Vagina (tissue), 2 donors: ENCODE data around the gene IKBKE.

Experiments used
- CTCF ChIP-seq, 3 experiments: fragments of 450-650 bp in 2 of 3; fragments of 200-600 bp in 1 of 3; sonication (generic) in 1 of 3; IDR thresholded peaks; one replicate each; pipeline ENCODE4 v1.5.1; 2017 to 2019; ENCODE audit warnings: antibody characterized with exemption in 3 of 3, mild to moderate bottlenecking in 2 of 3, moderate library complexity in 2 of 3
- POLR2A ChIP-seq, 2 donors: fragments of 450-650 bp; IDR thresholded peaks; one replicate each; pipeline ENCODE4 v1.6.1; 2017; ENCODE audit warnings: antibody characterized with exemption in 2 of 2, mild to moderate bottlenecking in 2 of 2, moderate library complexity in 2 of 2
- POLR2AphosphoS5 ChIP-seq, 2 donors: sonication (generic); formaldehyde crosslinking; IDR thresholded peaks; one replicate each; pipeline ENCODE4 v1.9.0; 2017; ENCODE audit warnings: antibody characterized with exemption in 2 of 2, mild to moderate bottlenecking in 2 of 2, low read depth in 1 of 2; ENCODE audit not compliant: insufficient read depth in 1 of 2

- TF ChIP-seq CTCF (IDR thresholded peaks at IDR 0.05) (no peak), POLR2A (IDR thresholded peaks at IDR 0.05) (no peak), POLR2AphosphoS5 (IDR thresholded peaks at IDR 0.05; ENCODE audit: insufficient read depth in 1 of 2, low read depth in 1 of 2) (no peak)
Observed at GRCh38 chr1:206477110-206477509, 6.8 kb downstream of the IKBKE start.
